B cell (primary cell): ENCODE measurements around the gene MRPL54. TPM values are rescaled to one million over a fixed set of nuclear protein-coding genes. Genes with fewer than 3 reads are reported as not detected.

Experiments used
- ATAC-seq: fragments of 200-7000 bp; cut with Tn5 transposase; one replicate; pipeline ENCODE4 v1.10.0; 2021; ENCODE audit warnings: low read depth, mild to moderate bottlenecking, moderate number of reproducible peaks, moderate library complexity
- CTCF ChIA-PET: fragments of 350-600 bp; sonication (Branson Sonifier 250); formaldehyde crosslinking; loops from one replicate; lab custom pipeline; 2021; ENCODE audit warnings: antibody characterized with exemption, inconsistent platforms; lab: Charles Lee
- POLR2A ChIA-PET: fragments of 350-600 bp; sonication (Branson Sonifier 250); formaldehyde crosslinking; loops from one replicate; lab custom pipeline; 2021; ENCODE audit warnings: antibody characterized with exemption; lab: Charles Lee
- DNase-seq: peaks from one replicate; pipeline ENCODE4 v3.0.0; 2013
- H2AFZ ChIP-seq: 2 replicates; pipeline ENCODE4 v1.6.1; 2012; ENCODE audit warnings: mild to moderate bottlenecking, low read depth, low read length; ENCODE audit not compliant: insufficient read depth, poor library complexity, severe bottlenecking
- H3K27ac ChIP-seq, 2 donors: 1 replicate in 1 of 2; 2 replicates in 1 of 2; pipeline ENCODE4 v1.5.1; 2012 to 2013; ENCODE audit warnings: low read length in 2 of 2, mild to moderate bottlenecking in 2 of 2, moderate library complexity in 1 of 2
- H3K27me3 ChIP-seq, 4 experiments: fragments of 200-600 bp in 1 of 4; sonication (generic) in 1 of 4; replicated peaks in 1 of 4; 1 replicate in 2 of 4; 2 replicates in 2 of 4; pipeline versions ENCODE4 v1.6.1 to v1.7.0; 2013 to 2016; ENCODE audit warnings: low read length in 3 of 4, mild to moderate bottlenecking in 2 of 4, mixed read lengths in 1 of 4, moderate library complexity in 1 of 4; ENCODE audit not compliant: insufficient read depth in 4 of 4, control insufficient read depth in 3 of 4; ENCODE audit errors: control extremely low read depth in 1 of 4
- H3K36me3 ChIP-seq, 2 experiments: replicated peaks in 1 of 2; 1 replicate in 1 of 2; 2 replicates in 1 of 2; pipeline versions ENCODE4 v1.6.1 to v1.7.1; 2013; ENCODE audit warnings: low read length in 1 of 2; ENCODE audit not compliant: insufficient read depth in 2 of 2, control insufficient read depth in 1 of 2; ENCODE audit errors: control extremely low read depth in 1 of 2, extremely low read depth in 1 of 2
- H3K4me1 ChIP-seq, 2 donors: fragments of 200-600 bp in 1 of 2; sonication (generic) in 1 of 2; 1 replicate in 1 of 2; 2 replicates in 1 of 2; pipeline versions ENCODE4 v1.5.1 to v1.6.1; 2013 to 2017; ENCODE audit warnings: low read length in 2 of 2; ENCODE audit not compliant: control insufficient read depth in 2 of 2, insufficient read depth in 2 of 2
- H3K4me2 ChIP-seq: replicated peaks from 2 replicates; pipeline ENCODE3; 2012; ENCODE audit warnings: mild to moderate bottlenecking, low read depth, low read length; ENCODE audit not compliant: poor library complexity, severe bottlenecking
- H3K4me3 ChIP-seq, 5 experiments: fragments of 200-600 bp in 1 of 5; sonication (generic) in 1 of 5; 1 replicate in 3 of 5; 2 replicates in 2 of 5; pipeline versions ENCODE4 v1.5.1 to v1.7.0; 2011 to 2016; ENCODE audit warnings: low read length in 4 of 5, mild to moderate bottlenecking in 4 of 5, low read depth in 2 of 5, control low read depth in 1 of 5, moderate library complexity in 1 of 5; ENCODE audit not compliant: insufficient read depth in 1 of 5; ENCODE audit errors: control extremely low read depth in 1 of 5, extremely low read depth in 1 of 5
- H3K79me2 ChIP-seq: fragments of 200-600 bp; sonication (generic); one replicate; pipeline ENCODE4 v1.6.0; 2016; ENCODE audit warnings: low read length; ENCODE audit not compliant: control insufficient read depth, insufficient read depth
- H3K9ac ChIP-seq: fragments of 200-600 bp; sonication (generic); 2 replicates; pipeline ENCODE4 v1.6.1; 2017; ENCODE audit warnings: mild to moderate bottlenecking, low read length, moderate library complexity
- H3K9me3 ChIP-seq, 3 donors: one replicate each; pipeline versions ENCODE4 v1.6.1 to v1.7.1; 2013; ENCODE audit warnings: low read length in 2 of 3; ENCODE audit not compliant: control insufficient read depth in 2 of 3, insufficient read depth in 1 of 3; ENCODE audit errors: control extremely low read depth in 1 of 3
- H4K20me1 ChIP-seq: 2 replicates; pipeline ENCODE4 v1.6.0; 2012; ENCODE audit warnings: mild to moderate bottlenecking, low read length; ENCODE audit not compliant: insufficient read depth, control insufficient read depth, poor library complexity, severe bottlenecking
- H3K27ac Mint-ChIP-seq: one replicate; pipeline ENCODE4 v1.8.0; 2021; ENCODE audit warnings: mixed read lengths
- H3K27me3 Mint-ChIP-seq: one replicate; pipeline ENCODE4 v1.8.0; 2021; ENCODE audit warnings: mixed read lengths
- H3K4me1 Mint-ChIP-seq: one replicate; pipeline ENCODE4 v1.8.0; 2021; ENCODE audit warnings: mixed read lengths
- H3K4me3 Mint-ChIP-seq: one replicate; pipeline ENCODE4 v1.8.0; 2021; ENCODE audit warnings: mixed read lengths
- H3K9me3 Mint-ChIP-seq: one replicate; pipeline ENCODE4 v1.8.0; 2022; ENCODE audit warnings: mixed read lengths; ENCODE audit not compliant: insufficient read depth
- CTCF ChIP-seq: fragments of 200-600 bp; IDR thresholded peaks from one replicate; pipeline ENCODE4 v1.8.0; 2022; ENCODE audit warnings: antibody characterized with exemption, mild to moderate bottlenecking
- EZH2 ChIP-seq: IDR thresholded peaks from 2 replicates; pipeline ENCODE4 v1.6.1; 2012; ENCODE audit warnings: borderline replicate concordance, low read depth, mild to moderate bottlenecking, moderate library complexity, low read length; ENCODE audit not compliant: insufficient read depth, poor library complexity, severe bottlenecking
- WGBS: methylation state at CpG from one replicate; pipeline ENCODE4 v1.1.5; 2013; ENCODE audit warnings: missing lambda C conversion rate; ENCODE audit not compliant: insufficient coverage; 5-methylcytosine and 5-hydroxymethylcytosine counted together
- intact Hi-C: fragments of 100-400 bp; cut with micrococcal nuclease; formaldehyde crosslinking; loops from one replicate; pipeline ENCODE4 v1.10.0; 2022
- polyA plus RNA-seq: library from polyadenylated mRNA; depleted of rRNA; stranded (reverse); fragments of >200 nt; gene quantifications from 2 replicates; pipeline ENCODE4 v1.2.3, GENCODE V29; 2012
- total RNA-seq, 2 donors: library from RNA; stranded (reverse); fragments of 120-200 nt in 1 of 2; gene quantifications; 1 replicate in 1 of 2; 2 replicates in 1 of 2; pipeline versions ENCODE4 v1.2.3 to v1.2.4, GENCODE V29; 2013 to 2022

Gene MRPL54
- total and polyA plus RNA-seq, 2 donors (not counting 1 experiment from before 2014, with no cell fraction given) = 54.3 to 75.1 TPM

GRCh38 chr19:3808420-3809143 lies 46.1 kb downstream of the MRPL54 start:
- peaks cover 0 to 44% (median 0%) of the 10 kb centered on the region in 3 donors for H3K9me3 ChIP-seq
- H3K36me3 ChIP-seq = no peaks in the 10 kb centered on the region
- no peaks in the 10 kb centered on the region for H4K20me1 ChIP-seq
- intact Hi-C loops = no loop called here
- H3K27me3 ChIP-seq = no peaks in the 10 kb centered on the region
- ChIA-PET CTCF (no interaction called here), POLR2A (no interaction called here)
- ATAC-seq = no peak
- H3K4me1 ChIP-seq = peaks cover 40 to 56% of the 10 kb centered on the region in 2 donors
- Mint-ChIP-seq H3K4me1 (peaks cover 49% of the 10 kb centered on the region), H3K27ac (no peak overlapping the region), H3K4me3 (no peak overlapping the region), H3K27me3 (peaks cover 3% of the 10 kb centered on the region), H3K9me3 (peaks cover 4% of the 10 kb centered on the region)
- TF ChIP-seq CTCF = no peak
- TF ChIP-seq EZH2 = no peak
- no peak for DNase-seq
- H3K4me3 ChIP-seq = no peak overlapping the region
- no peak overlapping the region for H3K9ac ChIP-seq
- H3K27ac ChIP-seq = no peak overlapping the region
- no peaks in the 10 kb centered on the region for H3K79me2 ChIP-seq
- no peak overlapping the region for H3K4me2 ChIP-seq
- H2AFZ ChIP-seq = no peak overlapping the region
- WGBS = 93% methylated on average over 29 of the region's 33 CpGs
